HS-27A (cell line): ENCODE data around the gene AGTPBP1.

Experiments
- DNase-seq: peaks from one replicate; pipeline ENCODE4 v3.0.0-alpha.2; 2012; ENCODE audit warnings: low read depth, missing footprints

The AGTPBP1 gene

GRCh38 chr9:85717220-85717619 is 24.5 kb downstream of the AGTPBP1 start:
- DNase-seq: no peak

DNA sequence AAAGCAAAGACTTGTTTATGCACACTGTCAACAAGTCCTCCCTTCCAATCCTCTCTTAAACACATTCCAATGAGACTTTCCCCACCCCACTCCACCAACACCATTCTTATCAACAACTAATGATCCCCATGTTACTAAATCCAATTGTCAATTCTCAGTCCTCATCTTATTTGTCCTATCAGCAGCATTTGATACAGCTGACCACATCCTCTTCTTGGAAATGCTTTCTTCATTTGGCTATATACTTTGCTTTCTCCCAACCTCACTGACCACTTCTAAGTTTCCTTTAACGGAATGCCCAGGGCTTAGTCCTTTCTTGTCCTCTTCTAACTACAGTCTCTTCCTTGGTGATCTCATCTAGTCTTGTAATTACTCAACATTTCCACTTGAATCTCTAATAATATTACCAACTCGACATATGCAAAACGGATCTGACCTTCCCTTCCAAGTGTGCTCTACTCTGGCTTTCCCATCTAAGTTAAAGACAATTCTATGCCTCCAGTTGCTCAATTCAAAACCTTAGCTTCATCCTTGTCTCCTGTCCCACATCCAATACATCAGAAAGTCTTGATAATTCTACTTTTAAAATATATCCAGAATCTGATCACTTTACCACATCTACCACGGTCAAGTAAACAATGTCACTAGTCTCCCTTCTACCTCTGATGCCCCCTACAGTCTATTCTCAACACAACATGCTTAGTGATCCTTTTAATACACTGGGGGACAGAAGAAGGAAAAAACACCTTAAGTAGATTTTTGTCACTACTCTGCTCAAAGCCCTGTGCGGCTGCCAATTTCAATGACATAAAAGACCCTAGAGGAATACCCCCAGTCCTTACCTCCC is 25.5 kb downstream of the AGTPBP1 start:
- no peak for DNase-seq

DNA sequence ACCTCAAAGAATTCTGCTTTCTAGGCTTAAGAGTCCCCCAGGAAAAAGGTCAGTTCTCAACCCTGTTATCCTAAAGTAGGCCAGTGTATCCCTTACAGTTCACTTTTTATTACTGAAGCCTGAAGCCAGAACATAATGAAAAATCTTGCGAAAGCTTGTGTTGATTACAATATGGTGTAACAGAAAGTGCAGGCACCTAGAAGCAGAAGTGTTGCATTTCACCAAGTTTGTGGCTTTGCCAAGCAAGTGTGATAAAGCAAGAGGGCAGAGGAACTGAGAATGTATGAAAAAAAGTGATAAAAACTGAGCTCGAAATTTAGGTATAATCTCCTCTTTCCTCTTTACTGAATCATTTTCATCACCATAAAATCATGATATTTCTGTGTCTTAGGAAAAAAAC is 26.2 kb downstream of the AGTPBP1 start:
- DNase-seq: no peak

GRCh38 chr9:85713897-85714296 is 27.9 kb downstream of the AGTPBP1 start:
- no peak for DNase-seq

DNA sequence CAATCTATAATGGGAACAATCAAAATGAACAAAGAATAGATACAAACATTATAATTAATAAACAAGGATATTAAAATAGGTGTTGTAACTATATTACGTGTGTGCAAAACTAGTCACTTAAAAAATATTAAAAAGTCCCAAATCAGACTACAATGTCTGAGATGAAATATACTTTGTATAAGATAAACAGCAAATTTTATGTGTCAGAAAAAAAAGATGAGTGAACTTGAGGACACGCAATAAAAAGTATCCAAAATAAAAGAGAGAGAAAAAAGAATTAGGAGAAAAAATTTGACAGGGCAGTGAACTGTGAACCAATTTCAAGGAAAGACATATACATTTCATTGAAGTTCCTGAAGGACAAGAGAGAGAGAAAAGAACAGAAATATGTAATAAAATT is 37.0 kb downstream of the AGTPBP1 start:
- no peak for DNase-seq

DNA sequence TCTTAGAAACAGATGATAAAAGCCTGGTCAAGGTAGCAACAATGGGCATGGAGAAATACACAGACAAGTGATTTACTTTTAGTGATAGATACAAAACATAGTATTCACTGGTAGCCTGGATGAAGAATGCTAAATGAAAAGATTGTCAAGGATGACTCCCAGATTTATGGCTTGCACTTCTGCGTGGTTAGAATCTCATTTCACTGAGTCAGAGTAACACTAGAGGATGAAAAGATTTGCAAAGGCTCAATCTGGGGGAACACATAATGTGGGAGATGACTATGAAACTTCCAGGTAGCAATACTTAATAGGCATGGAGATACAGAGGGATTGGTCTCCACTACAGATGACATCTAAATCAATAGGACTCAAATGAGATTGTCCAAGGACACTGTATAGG is 38.4 kb downstream of the AGTPBP1 start:
- no peak for DNase-seq

- DNase-seq: no peak
These were observed 38.9 kb downstream of the AGTPBP1 start for GRCh38 chr9:85702726-85703289.

- no peak for DNase-seq
These were observed 39.6 kb downstream of the AGTPBP1 start for GRCh38 chr9:85702191-85702590.

DNA sequence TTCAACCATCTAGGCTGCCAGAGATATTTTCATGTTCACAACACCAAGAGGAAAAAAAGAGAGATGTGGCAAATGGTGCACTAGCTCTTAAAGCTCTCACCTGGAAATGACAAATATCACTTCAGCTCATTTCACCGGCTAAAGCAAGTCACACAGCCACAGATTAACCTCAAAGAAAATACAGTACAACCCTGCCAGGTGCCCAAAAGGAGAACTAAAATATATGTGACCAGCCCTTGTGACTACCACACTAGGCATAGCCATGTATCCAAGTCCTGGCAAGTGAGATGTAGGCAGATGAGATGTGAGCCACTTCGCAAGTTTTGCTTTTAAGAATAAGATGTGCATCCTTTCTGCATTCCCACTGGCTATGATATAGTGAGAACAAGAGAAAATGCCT is 41.4 kb downstream of the AGTPBP1 start:
- no peak for DNase-seq

GRCh38 chr9:85688361-85688760 is 53.4 kb downstream of the AGTPBP1 start:
- no peak for DNase-seq

GRCh38 chr9:85685081-85685480 is 56.7 kb downstream of the AGTPBP1 start:
- DNase-seq: no peak

- no peak for DNase-seq
These were observed 65.0 kb downstream of the AGTPBP1 start for GRCh38 chr9:85676790-85677189.

DNA sequence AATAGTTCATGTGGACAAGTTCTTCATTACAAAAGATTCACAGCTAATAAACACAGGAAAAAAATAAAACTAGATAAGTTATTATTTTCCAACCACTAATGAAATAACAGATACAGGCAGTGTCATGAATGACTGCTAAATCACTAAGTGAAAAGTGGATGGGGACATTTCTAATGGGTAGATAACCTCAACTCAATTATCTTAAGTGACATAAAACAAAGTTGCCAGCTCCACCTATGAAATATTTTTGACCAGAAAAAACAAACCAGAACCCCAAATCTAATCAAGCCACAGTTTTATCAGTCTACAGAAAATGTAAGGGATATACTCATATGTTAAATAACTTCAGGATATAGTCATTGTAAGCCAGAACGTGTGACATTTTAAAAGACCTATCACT is 74.4 kb downstream of the AGTPBP1 start:
- DNase-seq: no peak

DNA sequence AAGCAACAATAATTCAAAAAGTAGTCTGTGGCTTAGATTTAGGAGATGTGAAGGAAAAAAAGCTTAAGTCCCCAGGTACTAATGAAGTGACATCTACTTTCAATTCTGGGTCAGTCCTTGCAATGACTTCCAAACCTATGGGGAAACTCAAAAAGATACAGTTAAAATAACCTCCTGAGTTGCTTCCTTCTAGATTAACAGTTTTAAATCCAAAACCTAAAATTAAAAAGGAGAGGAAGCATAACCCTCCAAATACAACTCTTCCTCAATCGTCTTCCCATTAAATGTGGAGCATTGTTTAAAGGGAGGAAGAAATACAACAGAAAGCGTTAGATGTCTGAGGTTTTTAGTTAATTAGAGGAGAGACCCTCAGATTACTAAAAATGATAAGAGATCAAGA is 75.7 kb downstream of the AGTPBP1 start:
- no peak for DNase-seq

- no peak for DNase-seq
These were observed 79.2 kb downstream of the AGTPBP1 start for GRCh38 chr9:85662573-85662972.

GRCh38 chr9:85658716-85659115 is 83.0 kb downstream of the AGTPBP1 start:
- no peak for DNase-seq

GRCh38 chr9:85653153-85653552 is 88.6 kb downstream of the AGTPBP1 start:
- DNase-seq: no peak

- DNase-seq: no peak
These were observed 94.2 kb downstream of the AGTPBP1 start for GRCh38 chr9:85647571-85647970.

GRCh38 chr9:85645909-85646627 is 95.7 kb downstream of the AGTPBP1 start:
- no peak for DNase-seq

DNA sequence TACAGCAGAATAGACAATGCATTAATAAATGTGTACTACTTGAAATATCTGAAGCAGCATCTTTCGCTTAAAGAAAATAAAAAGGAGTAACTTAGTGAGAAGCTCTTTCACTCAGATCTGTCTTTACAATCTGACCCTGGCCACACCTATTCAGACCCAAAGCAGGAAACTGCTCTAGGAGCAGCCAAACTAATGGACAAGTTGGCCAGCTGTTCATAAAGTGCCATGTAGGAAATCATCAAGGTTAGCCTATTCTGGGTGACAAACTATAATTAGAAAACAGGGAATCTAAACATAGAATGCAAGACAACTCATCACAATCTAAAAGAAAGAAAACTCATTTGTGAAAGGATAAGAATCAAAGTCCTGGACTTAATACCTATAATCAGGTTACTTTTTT is 101.3 kb downstream of the AGTPBP1 start:
- DNase-seq: no peak

GRCh38 chr9:85639675-85640186 is 102.0 kb downstream of the AGTPBP1 start:
- DNase-seq: no peak

- DNase-seq: no peak
These were observed 109.9 kb downstream of the AGTPBP1 start for GRCh38 chr9:85631809-85632208.

GRCh38 chr9:85630676-85631075 is 111.1 kb downstream of the AGTPBP1 start:
- no peak for DNase-seq
